Bronchial epithelial cell (primary cell): ENCODE results near the gene MYPOP. TPM values are rescaled to one million over a fixed set of nuclear protein-coding genes. Genes with fewer than 3 reads are reported as not detected.
"Not testable (repeated sequence)": the region's sequence is repeated elsewhere in the genome, so short reads cannot be mapped to it uniquely, and the experiment has no call there.

ENCODE experiments used
- DNase-seq: peaks from one replicate; pipeline ENCODE4 v3.0.0-alpha.2; 2010; ENCODE audit warnings: low read depth
- FAIRE-seq: peaks from 2 replicates; lab custom pipeline; 2011; peaks lifted over from hg19 to GRCh38; lab: Jason Lieb, UNC
- H3K27me3 ChIP-seq: 2 replicates; pipeline ENCODE4 v1.5.1; 2011; ENCODE audit warnings: low read length; ENCODE audit not compliant: control insufficient read depth, insufficient read depth
- H3K36me3 ChIP-seq: 2 replicates; pipeline ENCODE4 v1.5.1; 2011; ENCODE audit warnings: low read length; ENCODE audit not compliant: control insufficient read depth, insufficient read depth
- H3K4me3 ChIP-seq: 2 replicates; pipeline ENCODE4 v1.5.1; 2011; ENCODE audit warnings: mild to moderate bottlenecking, low read depth, low read length, control low read depth
- CTCF ChIP-seq: IDR thresholded peaks from 2 replicates; pipeline ENCODE4 v1.5.1; 2011; ENCODE audit warnings: mild to moderate bottlenecking, moderate library complexity, low read length, control low read depth, inconsistent platforms; ENCODE audit not compliant: insufficient read depth, severe bottlenecking
- total RNA-seq: library from RNA; depleted of rRNA; stranded (reverse); fragments of >200 nt; gene quantifications from 2 replicates; pipeline ENCODE4 v1.2.1, GENCODE V29; 2014

The MYPOP gene
- total RNA-seq, 1 donor from 2014 or later: 0.53 TPM

- TF ChIP-seq CTCF: no peak
- Histone ChIP-seq H3K27me3 (no peaks in the 10 kb centered on the region), H3K36me3 (peaks cover 2% of the 10 kb centered on the region), H3K4me3 (no peak overlapping the region)
- no peak for DNase-seq
- peak; percentile 87 for FAIRE-seq
These were observed 2.4 kb downstream of the MYPOP start for GRCh38 chr19:45899919-45900589.

GRCh38 chr19:45899253-45899652, 3.2 kb downstream of the MYPOP start:
- TF ChIP-seq CTCF: no peak
- no peaks in the 10 kb centered on the region for H3K27me3 ChIP-seq
- DNase-seq (no peak), FAIRE-seq (no peak)
- no peak overlapping the region for H3K4me3 ChIP-seq
- peaks cover 2% of the 10 kb centered on the region for H3K36me3 ChIP-seq

- peaks cover 2% of the 10 kb centered on the region for H3K36me3 ChIP-seq
- no peak overlapping the region for H3K4me3 ChIP-seq
- no peaks in the 10 kb centered on the region for H3K27me3 ChIP-seq
- DNase-seq (no peak), FAIRE-seq (no peak)
- TF ChIP-seq CTCF: no peak
These were observed 5.1 kb downstream of the MYPOP start for GRCh38 chr19:45897261-45897812.

GRCh38 chr19:45895983-45896599, 6.3 kb downstream of the MYPOP start:
- DNase-seq, H3K36me3 ChIP-seq, H3K27me3 ChIP-seq, H3K4me3 ChIP-seq, FAIRE-seq: not testable (repeated sequence)

- no peaks in the 10 kb centered on the region for H3K27me3 ChIP-seq
- FAIRE-seq: no peak
- no peak for DNase-seq
- no peak for TF ChIP-seq CTCF
- peaks cover 2% of the 10 kb centered on the region for H3K36me3 ChIP-seq
- H3K4me3 ChIP-seq: no peak overlapping the region
These were observed 6.9 kb downstream of the MYPOP start for GRCh38 chr19:45895519-45895972.

GRCh38 chr19:45890877-45891276, 11.5 kb downstream of the MYPOP start:
- Histone ChIP-seq H3K27me3 (no peaks in the 10 kb centered on the region), H3K36me3 (peaks cover 2% of the 10 kb centered on the region), H3K4me3 (no peak overlapping the region)
- FAIRE-seq (no peak), DNase-seq (no peak)
- TF ChIP-seq CTCF: no peak
